Neuronal stem cell (in vitro differentiated cells): Measurements from ENCODE around the gene SOWAHA.

Experiments
- DNase-seq: peaks from one replicate; pipeline ENCODE4 v3.0.0-alpha.2; 2013; ENCODE audit warnings: low spot score
- H2AFZ ChIP-seq: one replicate; pipeline ENCODE4 v1.6.1; 2013; ENCODE audit warnings: mild to moderate bottlenecking, low read length, inconsistent platforms
- H2AK5ac ChIP-seq: 2 replicates; pipeline ENCODE4 v1.6.1; 2013; ENCODE audit warnings: low read depth, mild to moderate bottlenecking, inconsistent platforms, low read length, moderate library complexity, mixed read lengths
- H2BK120ac ChIP-seq: 2 replicates; pipeline ENCODE4 v1.6.1; 2013; ENCODE audit warnings: low read depth, mild to moderate bottlenecking, inconsistent platforms, low read length, moderate library complexity, mixed read lengths
- H2BK12ac ChIP-seq: one replicate; pipeline ENCODE4 v1.6.1; 2013; ENCODE audit warnings: low read length, inconsistent platforms
- H2BK15ac ChIP-seq: 2 replicates; pipeline ENCODE4 v1.6.1; 2013; ENCODE audit warnings: mild to moderate bottlenecking, low read length, inconsistent platforms, mixed read lengths
- H2BK5ac ChIP-seq: one replicate; pipeline ENCODE4 v1.6.1; 2013; ENCODE audit warnings: inconsistent platforms, mild to moderate bottlenecking, low read length, moderate library complexity
- H3K14ac ChIP-seq: one replicate; pipeline ENCODE4 v1.6.1; 2013; ENCODE audit warnings: low read length, inconsistent platforms
- H3K18ac ChIP-seq: 2 replicates; pipeline ENCODE4 v1.6.1; 2013; ENCODE audit warnings: low read length, inconsistent platforms
- H3K23ac ChIP-seq: 2 replicates; pipeline ENCODE4 v1.6.1; 2013; ENCODE audit warnings: low read depth, mild to moderate bottlenecking, mixed read lengths, low read length, inconsistent platforms; ENCODE audit not compliant: poor library complexity
- H3K27ac ChIP-seq: replicated peaks from 3 replicates; pipeline ENCODE4 v1.5.1; 2013; ENCODE audit warnings: low read length, inconsistent platforms
- H3K27me3 ChIP-seq, 3 experiments: 2 replicates each; pipeline ENCODE4 v1.6.1; 2013; ENCODE audit warnings: low read length in 3 of 3, mild to moderate bottlenecking in 2 of 3, inconsistent platforms in 1 of 3, low read depth in 1 of 3, mixed read lengths in 1 of 3, moderate library complexity in 1 of 3; ENCODE audit not compliant: control insufficient read depth in 3 of 3, insufficient read depth in 3 of 3
- H3K36me3 ChIP-seq, 2 donors: replicated peaks in 1 of 2; 2 replicates each; pipeline ENCODE4 v1.6.1; 2013; ENCODE audit warnings: low read length in 2 of 2; ENCODE audit not compliant: control insufficient read depth in 2 of 2, insufficient read depth in 2 of 2
- H3K4ac ChIP-seq: 2 replicates; pipeline ENCODE4 v1.6.1; 2013; ENCODE audit warnings: inconsistent platforms, mild to moderate bottlenecking, low read length, moderate library complexity
- H3K4me1 ChIP-seq, 2 donors: 1 replicate in 1 of 2; 2 replicates in 1 of 2; pipeline ENCODE4 v1.6.1; 2013; ENCODE audit warnings: low read length in 2 of 2, low read depth in 1 of 2; ENCODE audit not compliant: control insufficient read depth in 2 of 2, insufficient read depth in 1 of 2
- H3K4me2 ChIP-seq: one replicate; pipeline ENCODE4 v1.6.1; 2013; ENCODE audit warnings: mild to moderate bottlenecking, low read length, inconsistent platforms; ENCODE audit not compliant: insufficient read depth, poor library complexity, severe bottlenecking
- H3K4me3 ChIP-seq, 2 donors: 2 replicates each; pipeline ENCODE4 v1.5.1; 2013; ENCODE audit warnings: low read length in 2 of 2, mild to moderate bottlenecking in 2 of 2, inconsistent platforms in 1 of 2, moderate library complexity in 1 of 2
- H3K79me1 ChIP-seq: one replicate; pipeline ENCODE4 v1.6.1; 2013; ENCODE audit warnings: low read depth, mild to moderate bottlenecking, inconsistent platforms, low read length, moderate library complexity
- H3K9ac ChIP-seq: one replicate; pipeline ENCODE4 v1.6.1; 2013; ENCODE audit warnings: mild to moderate bottlenecking, low read depth, low read length, inconsistent platforms; ENCODE audit not compliant: poor library complexity
- H3K9me3 ChIP-seq, 2 donors: replicated peaks in 1 of 2; 2 replicates each; pipeline versions ENCODE3 to v1.6.1; 2013; ENCODE audit warnings: low read length in 2 of 2, mild to moderate bottlenecking in 2 of 2, inconsistent platforms in 1 of 2, low read depth in 1 of 2, mixed read lengths in 1 of 2, moderate library complexity in 1 of 2; ENCODE audit not compliant: control insufficient read depth in 2 of 2, insufficient read depth in 1 of 2
- H4K8ac ChIP-seq: one replicate; pipeline ENCODE4 v1.6.1; 2013; ENCODE audit warnings: low read depth, mild to moderate bottlenecking, inconsistent platforms, low read length, moderate library complexity
- H4K91ac ChIP-seq: one replicate; pipeline ENCODE4 v1.6.1; 2013; ENCODE audit warnings: low read length, low read depth, mild to moderate bottlenecking, inconsistent platforms; ENCODE audit not compliant: poor library complexity
- WGBS, 2 donors: extraction: QIAGEN DNeasy Blood & Tissue Kit; methylation state at CpG; one replicate each; pipeline ENCODE4 v1.1.7; 2013; ENCODE audit warnings: missing lambda C conversion rate in 2 of 2, mixed read lengths in 1 of 2; ENCODE audit not compliant: insufficient read length in 2 of 2, insufficient replicate concordance in 1 of 2; ENCODE audit errors: extremely low coverage in 2 of 2; 5-methylcytosine and 5-hydroxymethylcytosine counted together

SOWAHA gene

GRCh38 chr5:132825033-132825833 is 12.1 kb downstream of the SOWAHA start:
- Histone ChIP-seq H2BK15ac (peak overlapping the region; percentile 59), H3K79me1 (peaks cover 3% of the 10 kb centered on the region), H2AK5ac (peak overlapping the region; percentile 40), H4K8ac (peak overlapping the region; percentile 10), H3K4me3 (peak overlapping the region in 1 of 2 donors; percentile 55), H3K27me3 (peaks cover 15 to 77% (median 77%) of the 10 kb centered on the region in 3 experiments), H3K9ac (peak overlapping the region; percentile 56), H2BK120ac (peak overlapping the region; percentile 90), H3K27ac (no peak overlapping the region), H2BK12ac (peak overlapping the region; percentile 69), H2BK5ac (peak overlapping the region; percentile 32), H2AFZ (no peak overlapping the region), H3K9me3 (peaks cover 0 to 2% of the 10 kb centered on the region in 2 donors), H3K36me3 (no peaks in the 10 kb centered on the region), H3K4ac (peak overlapping the region; percentile 20), H3K4me2 (peak overlapping the region; percentile 77), H3K18ac (peak overlapping the region; percentile 96), H3K4me1 (peaks cover 0 to 4% of the 10 kb centered on the region in 2 donors), H3K14ac (peak overlapping the region; percentile 26), H3K23ac (peak overlapping the region; percentile 89), H4K91ac (no peak overlapping the region)
- no peak for DNase-seq
- WGBS, 2 donors, result no CpG with 5 or more reads among the region's 71 CpGs

- Histone ChIP-seq H3K9me3 (peaks cover 0 to 2% of the 10 kb centered on the region in 2 donors), H3K27me3 (peaks cover 15 to 82% (median 81%) of the 10 kb centered on the region in 3 experiments), H3K23ac (peak overlapping the region; percentile 89), H2AFZ (no peak overlapping the region), H3K27ac (no peak overlapping the region), H3K36me3 (no peaks in the 10 kb centered on the region), H2BK12ac (peak overlapping the region; percentile 82), H3K9ac (peak overlapping the region; percentile 83), H3K4me3 (peak overlapping the region in 1 of 2 donors; percentile 55), H2BK5ac (peak overlapping the region; percentile 94), H2BK15ac (peak overlapping the region; percentile 59), H3K18ac (peak overlapping the region; percentile 96), H4K91ac (no peak overlapping the region), H3K4me2 (peak overlapping the region; percentile 77), H4K8ac (no peak overlapping the region), H2AK5ac (peak overlapping the region; percentile 68), H3K4ac (peak overlapping the region; percentile 20), H3K14ac (peak overlapping the region; percentile 82), H3K4me1 (peaks cover 0 to 4% of the 10 kb centered on the region in 2 donors), H2BK120ac (peak overlapping the region; percentile 90), H3K79me1 (peaks cover 3% of the 10 kb centered on the region)
- no peak for DNase-seq
- WGBS, 2 donors, result no CpG with 5 or more reads among the region's 43 CpGs
Observed at GRCh38 chr5:132825834-132826391, 12.8 kb downstream of the SOWAHA start.

- no peak overlapping the region for H3K4ac ChIP-seq
- H3K9ac ChIP-seq, result no peak overlapping the region
- peaks cover 15 to 85% (median 85%) of the 10 kb centered on the region in 3 experiments for H3K27me3 ChIP-seq
- no peak overlapping the region for H2AFZ ChIP-seq
- peak overlapping the region; percentile 94 for H2BK5ac ChIP-seq
- H2BK12ac ChIP-seq, result no peak overlapping the region
- DNase-seq, result no peak
- no peak overlapping the region for H3K27ac ChIP-seq
- WGBS, 2 donors, result no CpG with 5 or more reads among the region's 6 CpGs
- no peak overlapping the region for H4K8ac ChIP-seq
- no peak overlapping the region for H2BK120ac ChIP-seq
- H3K4me3 ChIP-seq, result no peak overlapping the region
- H3K14ac ChIP-seq, result peak overlapping the region; percentile 82
- no peaks in the 10 kb centered on the region for H3K36me3 ChIP-seq
- H3K79me1 ChIP-seq, result peaks cover 3% of the 10 kb centered on the region
- peak overlapping the region; percentile 59 for H2BK15ac ChIP-seq
- H4K91ac ChIP-seq, result no peak overlapping the region
- H3K18ac ChIP-seq, result no peak overlapping the region
- peak overlapping the region; percentile 68 for H2AK5ac ChIP-seq
- H3K23ac ChIP-seq, result no peak overlapping the region
- H3K9me3 ChIP-seq, result peaks cover 0 to 2% of the 10 kb centered on the region in 2 donors
- no peak overlapping the region for H3K4me2 ChIP-seq
- peaks cover 0 to 4% of the 10 kb centered on the region in 2 donors for H3K4me1 ChIP-seq
Observed at GRCh38 chr5:132826424-132827082, 13.5 kb downstream of the SOWAHA start.
